IPS DF 4.7 (cell line): Measurements from ENCODE around the gene SLC34A1.
"Not testable (repeated sequence)": the region's sequence is repeated elsewhere in the genome, so short reads cannot be mapped to it uniquely, and the experiment has no call there.

Experiments used
- DNase-seq: peaks from one replicate; pipeline ENCODE4 v3.0.0-alpha.2; 2013; ENCODE audit warnings: low spot score; ENCODE audit errors: extremely low read depth

The SLC34A1 gene

DNA sequence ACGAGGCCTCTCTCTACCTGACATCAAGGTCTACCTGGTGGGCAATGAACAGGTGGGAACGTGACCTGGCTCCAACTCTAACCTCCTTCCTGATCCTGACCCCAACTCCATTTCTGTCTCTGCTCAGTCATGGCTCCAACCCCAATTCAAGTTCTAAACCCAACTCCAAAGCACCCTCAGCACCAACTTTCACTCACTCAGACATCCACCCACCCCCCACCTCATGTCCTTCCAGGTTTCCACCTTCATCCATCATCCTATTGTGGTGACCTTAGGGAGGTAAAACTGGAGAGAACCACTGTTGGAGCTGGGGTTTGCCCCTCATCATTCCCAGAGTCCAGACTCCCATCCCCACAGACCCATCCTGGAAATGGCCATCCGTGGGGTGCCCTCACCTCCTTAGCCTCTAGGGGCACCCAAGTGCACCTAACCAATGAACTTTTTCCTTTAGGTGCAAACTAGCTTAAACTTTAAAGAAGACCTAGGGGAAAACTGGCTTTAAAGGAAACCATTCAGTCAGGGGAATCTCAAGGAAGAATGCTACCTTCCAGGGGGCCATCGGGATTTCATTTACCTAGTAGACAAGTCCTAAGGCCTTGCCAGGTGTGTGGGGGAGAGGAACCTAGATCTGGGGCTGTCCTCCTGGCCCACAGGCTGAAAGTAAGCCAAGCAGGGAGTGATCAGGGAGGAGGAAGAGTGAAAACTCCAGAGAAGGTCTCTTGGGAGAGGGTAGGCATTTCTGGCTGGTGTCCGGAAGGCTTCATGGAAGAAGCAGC is 15.2 kb upstream of the SLC34A1 start:
- DNase-seq, result no peak

- no peak for DNase-seq
Observed at GRCh38 chr5:177369645-177370440, 14.4 kb upstream of the SLC34A1 start.

GRCh38 chr5:177370488-177371119 is 13.6 kb upstream of the SLC34A1 start:
- no peak for DNase-seq

DNA sequence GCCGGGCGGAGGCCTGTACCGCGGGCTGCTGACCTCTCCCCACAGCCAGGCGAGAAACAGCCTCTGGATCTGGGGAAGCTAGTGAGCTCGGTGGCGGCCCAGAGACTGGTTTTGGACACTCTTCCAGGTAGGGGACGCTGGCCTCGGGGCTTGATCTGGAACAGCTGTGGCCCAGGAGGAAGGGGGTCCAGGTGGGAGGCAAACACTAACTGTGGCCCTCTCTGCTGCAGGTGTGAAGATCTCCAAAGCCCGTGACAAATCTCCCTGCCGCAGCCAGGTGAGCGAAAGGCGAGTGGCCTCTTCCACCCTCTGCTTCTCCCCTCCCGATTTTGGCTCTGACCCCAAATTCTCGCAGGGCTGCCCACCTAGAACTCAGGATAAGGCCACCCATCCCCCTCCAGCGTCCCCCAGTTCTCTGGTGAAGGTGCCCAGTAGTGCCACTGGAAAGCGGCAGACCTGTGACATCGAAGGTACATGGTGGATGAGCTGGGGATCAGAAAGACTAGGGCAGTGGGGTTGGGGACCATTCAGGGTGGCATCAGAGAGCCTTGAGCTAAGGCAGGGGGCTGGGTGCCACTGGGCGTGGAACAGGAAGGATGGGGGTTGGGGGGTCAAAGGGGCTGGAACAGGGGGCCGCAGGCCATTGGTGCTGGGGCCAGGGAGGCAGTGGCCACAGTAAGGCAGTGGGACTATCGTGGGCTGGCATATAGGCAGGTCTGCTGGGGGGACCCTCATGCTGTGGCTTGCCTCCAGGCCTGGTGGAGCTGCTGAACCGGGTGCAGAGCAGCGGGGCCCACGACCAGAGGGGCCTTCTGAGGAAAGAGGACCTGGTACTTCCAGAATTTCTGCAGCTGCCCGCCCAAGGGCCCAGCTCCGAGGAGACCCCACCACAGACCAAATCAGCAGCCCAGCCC is 12.9 kb upstream of the SLC34A1 start:
- no peak for DNase-seq

DNA sequence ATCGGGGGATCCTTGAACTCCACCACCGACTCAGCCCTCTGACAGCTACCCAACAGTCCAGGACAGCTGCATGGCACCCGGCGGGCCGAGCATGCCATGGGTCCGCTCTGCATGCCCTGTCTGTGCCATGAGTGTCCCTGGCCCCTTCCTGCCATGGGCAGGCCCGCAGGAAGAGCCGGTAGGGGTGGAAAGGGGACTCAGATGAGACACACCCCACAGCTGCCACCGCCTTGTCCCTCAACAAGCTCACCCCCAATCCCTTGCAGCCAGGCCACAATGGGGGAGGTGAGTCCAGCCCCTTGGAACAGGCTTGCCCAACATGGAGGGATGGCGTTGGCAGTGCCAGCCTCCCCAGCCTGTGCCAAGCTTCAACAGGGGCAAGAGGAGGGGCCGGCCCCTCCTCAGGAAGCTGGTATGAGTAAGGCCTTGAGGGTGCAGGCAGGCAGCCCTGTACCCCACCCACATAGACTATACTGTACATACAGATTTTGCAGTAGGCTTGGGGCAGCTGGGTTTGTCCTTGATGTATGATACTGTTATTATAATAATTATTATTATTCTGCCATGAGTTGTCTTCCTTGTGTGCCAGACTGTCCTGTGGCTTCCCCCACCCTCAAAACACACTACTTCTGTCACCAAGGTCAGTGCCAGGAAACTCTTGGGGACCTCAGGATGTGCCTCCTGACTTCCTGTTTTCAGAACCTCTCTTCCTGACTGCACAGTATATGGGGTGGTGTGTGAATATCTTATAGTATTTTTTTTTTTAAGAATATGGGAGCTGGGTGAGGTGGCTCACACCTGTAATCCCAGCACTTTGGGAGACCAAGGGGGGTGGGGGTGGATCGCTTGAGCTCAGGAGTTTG is 12.0 kb upstream of the SLC34A1 start:
- DNase-seq, result no peak

DNA sequence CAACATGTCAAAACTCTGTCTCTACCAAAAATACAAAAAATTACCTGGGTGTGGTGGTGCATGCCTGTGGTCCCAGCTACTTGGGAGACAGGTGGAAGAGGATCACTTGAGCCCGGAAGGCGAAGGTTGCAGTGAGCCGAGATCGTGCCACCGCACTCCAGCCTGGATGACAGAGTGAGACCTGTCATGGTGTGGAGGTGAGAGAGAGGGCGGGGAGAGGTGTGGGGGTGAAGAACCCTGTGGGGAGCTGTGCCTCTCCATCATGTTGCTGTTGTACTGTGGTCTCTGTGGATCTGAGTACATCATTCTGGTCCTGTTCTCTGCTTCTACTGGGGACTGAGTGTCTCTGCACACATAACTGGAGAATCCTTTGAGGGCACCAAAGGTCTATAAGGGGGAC is 11.3 kb upstream of the SLC34A1 start:
- DNase-seq, result no peak

DNA sequence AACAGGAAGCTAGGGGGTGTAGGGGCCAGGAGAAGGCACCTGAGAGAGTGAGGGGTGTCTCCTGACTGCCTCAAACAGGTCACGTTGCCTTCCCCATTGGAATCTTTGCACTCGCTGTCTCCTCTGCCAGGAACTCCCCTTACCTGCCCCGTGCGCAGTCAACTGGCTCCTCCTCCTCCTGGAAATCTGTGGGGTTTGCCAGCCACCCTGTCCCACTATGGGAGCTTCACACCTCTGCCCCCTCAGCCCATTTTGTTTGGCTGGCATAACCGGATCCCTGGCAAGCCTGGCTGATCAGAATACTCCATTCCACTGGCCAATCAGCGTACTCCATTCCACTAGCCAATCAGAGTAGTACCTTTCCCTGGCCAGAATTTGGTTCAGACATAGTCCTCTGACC is 10.4 kb upstream of the SLC34A1 start:
- no peak for DNase-seq

GRCh38 chr5:177374211-177374610 is 10.0 kb upstream of the SLC34A1 start:
- no peak for DNase-seq

DNA sequence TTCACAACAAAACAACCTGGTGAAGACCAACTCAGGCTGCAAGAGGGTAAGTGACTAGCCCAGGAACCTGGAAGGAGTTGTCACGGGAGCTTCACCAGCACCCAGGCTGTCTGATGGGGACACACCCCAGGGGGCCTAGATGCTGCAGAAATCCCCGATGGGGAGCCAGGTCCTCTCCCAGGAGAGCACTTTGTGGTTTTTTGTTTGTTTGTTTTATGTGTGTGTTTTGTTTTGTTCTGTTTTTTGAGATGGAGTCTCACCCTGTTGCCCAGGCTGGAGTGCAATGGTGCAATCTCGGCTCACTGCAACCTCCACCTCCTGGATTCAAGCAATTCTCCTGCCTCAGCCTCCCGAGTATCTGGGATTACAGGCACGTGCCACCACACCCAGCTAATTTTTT is 8.7 kb upstream of the SLC34A1 start:
- not testable (repeated sequence) for DNase-seq

DNA sequence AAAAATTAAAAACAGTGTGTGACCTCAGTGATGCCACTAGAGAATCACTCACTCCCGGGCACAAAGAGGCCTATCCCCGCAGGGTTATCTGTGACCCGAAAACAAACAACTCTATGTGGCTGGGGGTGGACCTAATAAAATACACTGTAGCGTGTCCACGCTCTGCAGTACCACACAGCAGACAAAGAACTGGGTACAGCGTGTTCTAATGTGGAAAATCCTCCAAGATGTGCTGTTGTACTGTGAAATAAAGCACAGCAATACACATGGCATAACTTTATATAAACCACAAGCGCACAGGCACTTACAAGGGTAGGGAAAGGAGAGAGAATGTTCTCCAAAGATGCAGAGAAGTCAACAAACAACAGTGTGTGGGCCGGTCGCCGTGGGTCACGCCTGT is 8.1 kb upstream of the SLC34A1 start:
- no peak for DNase-seq

DNA sequence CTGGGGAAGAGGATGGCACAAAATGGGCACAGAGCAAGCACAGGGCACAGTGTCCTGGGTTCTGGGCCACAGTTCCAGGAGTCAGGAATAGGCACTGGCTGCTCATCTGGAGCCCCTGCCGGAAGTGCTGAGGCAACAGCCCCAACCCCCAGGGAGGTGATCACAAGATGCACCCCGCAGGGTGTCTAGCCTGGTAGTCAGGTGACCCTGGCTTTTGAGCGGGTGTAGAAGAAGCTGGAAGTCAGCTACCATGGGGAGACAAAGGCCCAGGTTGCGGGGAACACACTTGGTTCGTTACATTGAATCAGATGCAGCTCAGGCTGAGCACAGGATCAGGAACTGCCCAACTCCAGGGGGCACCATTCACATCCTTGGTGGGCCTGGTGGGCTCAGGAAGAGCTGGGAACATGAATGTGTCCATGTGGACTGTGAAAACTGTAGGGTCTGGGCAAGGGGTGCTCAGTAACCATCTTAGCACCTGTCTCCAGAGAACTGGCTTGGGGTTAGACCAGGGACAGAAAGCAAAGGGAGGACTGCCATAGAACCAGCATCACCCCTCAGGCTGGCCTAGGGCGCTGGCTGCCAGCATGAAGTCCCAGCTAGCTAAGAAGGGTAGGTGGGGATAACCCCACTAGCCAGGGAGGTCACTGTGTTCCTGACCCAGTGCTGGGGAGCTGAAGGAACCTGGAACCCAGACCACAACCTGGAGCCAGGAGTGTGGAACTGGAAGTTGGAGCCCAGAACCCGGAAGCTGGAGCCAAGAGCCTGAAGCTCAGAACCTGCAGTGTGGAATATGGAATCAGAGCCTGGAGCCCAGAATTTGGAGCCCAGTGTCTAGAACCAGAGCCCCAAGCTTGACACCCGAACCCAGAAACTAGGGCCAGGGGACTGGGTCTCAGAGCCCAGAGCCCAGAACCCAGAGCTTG is 6.1 kb upstream of the SLC34A1 start:
- DNase-seq, result no peak

GRCh38 chr5:177378884-177379883 is 5.0 kb upstream of the SLC34A1 start:
- DNase-seq, result no peak

GRCh38 chr5:177380805-177381126 is 3.5 kb upstream of the SLC34A1 start:
- no peak for DNase-seq

DNA sequence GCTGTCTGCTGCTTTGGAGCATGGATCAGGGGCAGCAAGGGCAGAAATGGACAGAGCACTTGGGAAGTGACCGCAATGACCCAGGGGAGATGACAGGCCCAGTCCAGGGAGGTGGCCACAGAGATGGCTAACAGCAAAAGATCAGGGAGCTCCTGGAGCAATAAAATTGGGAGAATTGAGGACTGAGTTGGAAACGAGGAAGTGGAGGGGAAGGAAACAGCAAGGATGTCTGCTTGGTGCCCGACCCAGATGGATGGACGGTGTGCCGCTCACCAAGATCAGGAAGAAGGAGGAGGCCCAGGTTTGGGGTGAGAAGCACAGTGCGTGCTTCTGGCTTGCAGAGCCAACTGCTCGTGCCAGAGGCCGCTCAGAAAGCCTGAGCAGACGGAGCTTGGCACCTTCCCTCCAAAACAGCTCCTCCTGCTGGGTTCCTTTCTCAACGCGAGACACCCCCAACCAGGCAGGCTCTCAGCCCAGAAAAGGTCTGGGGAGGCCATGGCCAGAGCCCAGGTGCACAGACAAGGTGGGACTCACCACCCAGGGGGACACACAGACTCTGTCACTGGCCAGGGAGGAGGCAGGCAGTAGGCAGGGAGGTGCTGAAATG is 1.7 kb upstream of the SLC34A1 start:
- DNase-seq, result no peak

DNA sequence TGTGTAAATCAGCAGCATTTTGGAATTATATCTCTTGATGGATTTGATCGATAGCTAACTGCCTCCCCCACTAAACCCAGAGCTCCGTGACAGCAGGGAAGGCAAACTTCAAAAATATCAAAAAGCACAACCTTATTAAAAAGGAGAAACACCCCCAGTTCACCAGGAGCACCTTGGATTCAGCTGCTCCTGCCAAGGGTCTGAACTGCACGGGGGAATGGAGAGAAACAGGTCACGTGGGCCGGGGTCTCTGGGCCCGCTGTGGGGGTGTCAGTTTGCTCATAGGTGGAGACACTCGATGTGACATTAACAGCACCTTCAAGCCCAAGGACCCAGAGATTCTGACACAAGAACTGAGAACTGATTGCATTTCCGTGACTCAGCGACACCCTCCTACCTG is 1.1 kb upstream of the SLC34A1 start:
- DNase-seq, result no peak

DNA sequence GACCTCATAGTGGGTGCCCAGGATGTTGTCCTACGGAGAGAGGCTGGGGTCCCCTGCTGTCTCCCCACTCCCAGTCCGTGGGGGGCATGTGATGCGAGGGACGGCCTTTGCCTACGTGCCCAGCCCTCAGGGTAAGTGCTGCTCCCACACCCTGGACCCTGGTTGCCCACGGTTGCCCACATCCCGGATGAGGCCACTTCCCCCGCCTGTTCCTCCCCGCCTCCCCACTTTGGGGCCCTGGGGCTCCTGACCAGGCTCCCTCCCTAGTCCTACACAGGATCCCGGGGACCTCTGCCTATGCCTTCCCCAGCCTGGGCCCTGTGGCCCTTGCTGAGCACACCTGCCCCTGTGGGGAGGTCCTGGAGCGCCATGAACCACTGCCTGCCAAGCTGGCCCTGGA is 1.5 kb downstream of the SLC34A1 start:
- no peak for DNase-seq

DNA sequence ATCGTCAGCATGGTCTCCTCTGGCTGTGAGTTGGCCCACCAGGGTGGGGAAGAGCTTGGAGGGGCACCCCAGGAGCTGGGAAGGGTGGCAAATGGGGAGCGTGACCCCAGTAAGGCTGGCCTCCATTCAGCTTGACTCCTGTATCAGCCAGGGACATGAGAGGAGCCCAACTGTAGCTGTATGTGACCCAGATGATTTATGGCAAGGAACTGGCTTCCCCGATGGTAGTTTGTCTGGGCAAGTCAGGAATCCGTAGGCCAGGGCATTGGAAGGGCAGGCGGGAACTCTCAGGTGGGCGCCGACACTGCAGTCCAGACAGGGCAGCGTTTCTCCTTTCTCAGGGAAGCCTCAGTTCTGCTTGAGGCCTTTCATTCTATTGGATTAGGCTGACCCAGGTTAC is 2.3 kb downstream of the SLC34A1 start:
- no peak for DNase-seq

DNA sequence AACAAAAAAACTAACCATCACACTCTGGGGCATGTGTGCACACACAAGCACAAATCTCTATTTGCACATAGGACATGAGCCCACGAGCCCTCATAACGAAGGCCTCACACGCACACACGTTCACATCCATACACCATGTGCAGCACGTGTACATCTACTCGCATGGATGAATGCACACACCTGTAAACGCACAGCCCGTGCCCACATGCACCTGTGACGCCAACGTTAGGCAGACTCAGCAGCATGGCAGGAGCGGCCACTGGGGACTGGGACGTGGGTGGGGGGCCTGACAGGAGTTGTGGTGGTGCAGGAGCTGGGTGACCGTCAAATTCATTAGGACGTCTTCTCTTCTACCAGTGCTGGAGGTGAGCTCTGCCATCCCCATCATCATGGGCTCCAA is 3.2 kb downstream of the SLC34A1 start:
- no peak for DNase-seq
